ENCODE data around the gene BCL6. TPM values are rescaled to one million over a fixed set of nuclear protein-coding genes. Genes with fewer than 3 reads are reported as not detected.

BCL6 gene
- total and polyA plus RNA-seq, 9 of the 15 experiments (the other 6 are each of a cell fraction or from before 2014, with no cell fraction given) = 0.08 to 3.5 (median 1.6) TPM

- Histone ChIP-seq H3K4me3 (no peak overlapping the region), H3K79me2 (ENCODE audit: control insufficient read depth, insufficient read depth, low read length) (no peaks in the 10 kb centered on the region), H3K9me1 (ENCODE audit: control insufficient read depth, insufficient read depth, low read length) (no peaks in the 10 kb centered on the region), H3K9me3 (replicated peaks; ENCODE audit: control insufficient read depth, insufficient read depth, low read depth, low read length) (no peaks in the 10 kb centered on the region; the same call in 1 of the 2 replicates), H3K27ac (ENCODE audit: extremely low read depth, low read depth, low read length) (no peak overlapping the region), H3K9ac (ENCODE audit: insufficient read depth in 1 of 2, low read depth in 2 of 2, low read length in 2 of 2) (no peak overlapping the region), H2AFZ (ENCODE audit: low read depth, low read length) (no peak overlapping the region), H3K27me3 (ENCODE audit: control insufficient read depth in 2 of 2, insufficient read depth in 2 of 2, low read length in 2 of 2) (no peaks in the 10 kb centered on the region; a peak in 1 of 5 replicates), H3K36me3 (ENCODE audit: control insufficient read depth, insufficient read depth, low read length) (no peaks in the 10 kb centered on the region), H3K4me1 (replicated peaks in 1 of 2; ENCODE audit: control insufficient read depth in 2 of 2, insufficient read depth in 2 of 2, low read length in 2 of 2) (no peaks in the 10 kb centered on the region), H4K20me1 (replicated peaks; ENCODE audit: control insufficient read depth, insufficient read depth, low read length) (no peaks in the 10 kb centered on the region), H3K4me2 (ENCODE audit: insufficient read depth, low read length) (no peak overlapping the region)
- peak in 2 of 3 experiments; percentile 25 to 83; a peak in 3 of 6 replicates for TF ChIP-seq ZBTB11 (CRISPR knock-in tag; IDR thresholded peaks at IDR 0.05)
- no peak for TF ChIP-seq FOS (IDR thresholded peaks at IDR 0.05; ENCODE audit: extremely low read depth, insufficient read length)
- WGBS (ENCODE audit: insufficient coverage, low coverage, missing lambda C conversion rate) = 23% methylated on average over 5 of the region's 5 CpGs
- ChIA-PET POLR2A (interaction anchor here (0.7 to 1.1 kb wide), 2 partner anchors 22 to 334 kb away, joined by 3 to 4 read pairs; no protein-coding TSS in a partner anchor), CTCF (ENCODE audit: low intra/inter-chr PET ratio) (no interaction called here)
- no TSS peak for BruUV-seq (replicated peaks)
- in situ Hi-C loops (cut with MboI) = no loop called here
- no peak for FAIRE-seq
- intact Hi-C loops (cut with micrococcal nuclease) = loop anchor here (10.0 kb wide), 1 partner anchor 604 kb away; no protein-coding TSS in a partner anchor
- no peak for DNase-seq (ENCODE audit: extremely low read depth in 1 of 4, low spot score in 3 of 4)
- ATAC-seq = no peak
Observed at GRCh38 chr3:187718802-187719201, 26.5 kb downstream of the BCL6 start.
